ENCODE data around the gene PSMC4.

- TF ChIP-seq POLR2A (IDR thresholded peaks at IDR 0.05; ENCODE audit: borderline replicate concordance, extremely low read depth, insufficient read depth, insufficient read length) = no peak
- TF ChIP-seq CTCF (IDR thresholded peaks at IDR 0.05 in 2 of 3, conservative IDR thresholded peaks at IDR 0.05 in 1 of 3; ENCODE audit: borderline replicate concordance in 1 of 3, insufficient read depth in 1 of 3, low read depth in 2 of 3, low read length in 2 of 3) = no peak
These were observed 31.4 kb upstream of the PSMC4 start for GRCh38 chr19:39939556-39939955.

Data from HCT116 (cell line).